Osteocyte (in vitro differentiated cells): Measurements from ENCODE around the gene KCNH5. TPM values are rescaled to one million over a fixed set of nuclear protein-coding genes. Genes with fewer than 3 reads are reported as not detected.

ENCODE experiments used
- DNase-seq: peaks from one replicate; pipeline ENCODE4 v3.0.0; 2021; ENCODE audit warnings: mixed read lengths; ENCODE audit not compliant: unreplicated experiment; ENCODE audit errors: extremely low spot score
- H3K27ac Mint-ChIP-seq: one replicate; pipeline ENCODE4 v1.8.0; 2021; ENCODE audit warnings: mild to moderate bottlenecking, mixed read lengths; ENCODE audit not compliant: unreplicated experiment
- H3K27me3 Mint-ChIP-seq: one replicate; pipeline ENCODE4 v1.8.0; 2021; ENCODE audit warnings: mixed read lengths; ENCODE audit not compliant: unreplicated experiment
- H3K36me3 Mint-ChIP-seq: one replicate; pipeline ENCODE4 v1.8.0; 2021; ENCODE audit warnings: mixed read lengths; ENCODE audit not compliant: unreplicated experiment
- H3K4me1 Mint-ChIP-seq: one replicate; pipeline ENCODE4 v1.8.0; 2021; ENCODE audit warnings: mixed read lengths; ENCODE audit not compliant: unreplicated experiment
- H3K4me3 Mint-ChIP-seq: one replicate; pipeline ENCODE4 v1.8.0; 2021; ENCODE audit warnings: mild to moderate bottlenecking, moderate library complexity, mixed read lengths; ENCODE audit not compliant: unreplicated experiment
- H3K9me3 Mint-ChIP-seq: one replicate; pipeline ENCODE4 v1.8.0; 2021; ENCODE audit warnings: mixed read lengths; ENCODE audit not compliant: unreplicated experiment
- total RNA-seq: library from RNA; stranded (reverse); gene quantifications from 2 replicates; pipeline ENCODE4 v1.2.1, GENCODE V29; 2021
- TF ChIP-seq, protein P1 (sequence below): fragments of 200-600 bp; sonication (generic); IDR thresholded peaks from 2 replicates; pipeline ENCODE4 v1.5.0; 2021; ENCODE audit warnings: antibody characterized with exemption, mild to moderate bottlenecking, moderate library complexity

KCNH5 gene
- total RNA-seq, 1 donor from 2014 or later, result not detected

DNA sequence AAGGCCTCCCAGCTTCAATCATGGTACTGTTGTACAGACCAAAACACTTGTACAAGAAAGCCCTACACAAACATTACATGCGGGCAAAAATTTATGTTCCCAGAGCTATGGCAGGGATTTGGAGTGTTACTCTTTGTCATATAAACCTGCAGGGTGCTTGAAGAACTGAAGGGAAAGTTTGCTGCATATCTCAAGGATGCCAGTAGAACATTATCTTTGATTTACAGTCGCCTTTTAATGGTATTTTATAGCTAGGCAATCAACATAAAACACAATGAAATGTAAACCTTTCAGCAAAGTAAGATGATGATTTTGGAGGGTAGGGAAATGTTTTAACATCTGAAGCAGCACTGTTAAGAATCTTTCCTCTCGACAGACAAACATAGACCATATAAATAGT, 305.6 kb downstream of the KCNH5 start:
- Mint-ChIP-seq H3K27me3 (peaks cover 7% of the 10 kb centered on the region), H3K36me3 (no peaks in the 10 kb centered on the region), H3K9me3 (peaks cover 7% of the 10 kb centered on the region), H3K4me1 (no peaks in the 10 kb centered on the region), H3K4me3 (no peak overlapping the region), H3K27ac (no peak overlapping the region)
- TF ChIP-seq, protein P1, sequence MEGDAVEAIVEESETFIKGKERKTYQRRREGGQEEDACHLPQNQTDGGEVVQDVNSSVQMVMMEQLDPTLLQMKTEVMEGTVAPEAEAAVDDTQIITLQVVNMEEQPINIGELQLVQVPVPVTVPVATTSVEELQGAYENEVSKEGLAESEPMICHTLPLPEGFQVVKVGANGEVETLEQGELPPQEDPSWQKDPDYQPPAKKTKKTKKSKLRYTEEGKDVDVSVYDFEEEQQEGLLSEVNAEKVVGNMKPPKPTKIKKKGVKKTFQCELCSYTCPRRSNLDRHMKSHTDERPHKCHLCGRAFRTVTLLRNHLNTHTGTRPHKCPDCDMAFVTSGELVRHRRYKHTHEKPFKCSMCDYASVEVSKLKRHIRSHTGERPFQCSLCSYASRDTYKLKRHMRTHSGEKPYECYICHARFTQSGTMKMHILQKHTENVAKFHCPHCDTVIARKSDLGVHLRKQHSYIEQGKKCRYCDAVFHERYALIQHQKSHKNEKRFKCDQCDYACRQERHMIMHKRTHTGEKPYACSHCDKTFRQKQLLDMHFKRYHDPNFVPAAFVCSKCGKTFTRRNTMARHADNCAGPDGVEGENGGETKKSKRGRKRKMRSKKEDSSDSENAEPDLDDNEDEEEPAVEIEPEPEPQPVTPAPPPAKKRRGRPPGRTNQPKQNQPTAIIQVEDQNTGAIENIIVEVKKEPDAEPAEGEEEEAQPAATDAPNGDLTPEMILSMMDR, result no peak
- no peak for DNase-seq

DNA sequence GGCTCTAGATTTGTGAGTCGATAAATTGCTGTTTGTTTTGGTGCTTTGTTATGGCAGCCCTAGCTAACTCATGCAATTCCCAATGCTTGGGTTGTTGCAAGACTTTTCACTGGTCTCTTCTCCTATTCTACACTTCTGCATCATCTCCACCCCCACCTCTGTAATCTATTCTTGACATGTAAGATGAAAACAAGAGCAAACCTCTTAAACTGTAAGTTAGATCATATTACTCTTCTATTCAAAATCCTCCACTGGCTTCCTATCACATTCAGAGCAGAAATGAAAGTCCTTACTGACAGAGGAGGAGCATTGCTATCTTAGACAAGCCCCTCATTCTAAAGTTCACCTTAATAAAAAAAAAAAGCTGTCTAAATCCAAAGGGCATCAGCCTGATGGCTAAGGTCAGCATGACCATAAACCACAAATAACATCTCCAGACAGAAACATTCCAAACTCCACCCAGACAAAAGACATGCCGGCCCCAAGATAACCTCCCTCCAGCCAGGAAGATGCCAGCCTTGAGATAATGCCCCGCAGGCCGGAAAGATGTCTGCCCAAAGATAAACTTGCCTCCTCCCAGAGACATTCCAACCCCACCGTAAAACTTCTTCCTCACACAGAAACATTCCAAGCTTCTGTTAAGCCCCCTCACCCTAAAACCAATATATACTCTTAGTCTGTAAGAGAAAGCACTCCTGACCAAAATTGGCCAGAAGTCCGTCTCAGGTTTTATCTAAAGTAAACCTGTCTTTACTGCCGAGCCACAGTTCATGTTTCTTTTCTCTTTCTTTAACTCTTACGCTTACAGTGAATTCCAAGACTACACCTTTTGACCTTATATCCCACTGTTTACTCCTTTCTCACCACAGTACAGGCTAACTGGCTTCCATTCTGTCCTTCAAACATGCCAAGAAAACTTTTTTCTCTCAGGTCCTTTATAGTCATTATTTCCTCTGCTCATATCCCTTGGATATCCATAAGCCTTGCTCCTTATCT, 308.9 kb downstream of the KCNH5 start:
- Mint-ChIP-seq H3K4me1 (no peaks in the 10 kb centered on the region), H3K9me3 (peaks cover 7% of the 10 kb centered on the region), H3K27me3 (peaks cover 3% of the 10 kb centered on the region), H3K36me3 (no peaks in the 10 kb centered on the region), H3K27ac (no peak overlapping the region), H3K4me3 (no peak overlapping the region)
- DNase-seq, result no peak
- TF ChIP-seq, protein P1, result no peak

DNA sequence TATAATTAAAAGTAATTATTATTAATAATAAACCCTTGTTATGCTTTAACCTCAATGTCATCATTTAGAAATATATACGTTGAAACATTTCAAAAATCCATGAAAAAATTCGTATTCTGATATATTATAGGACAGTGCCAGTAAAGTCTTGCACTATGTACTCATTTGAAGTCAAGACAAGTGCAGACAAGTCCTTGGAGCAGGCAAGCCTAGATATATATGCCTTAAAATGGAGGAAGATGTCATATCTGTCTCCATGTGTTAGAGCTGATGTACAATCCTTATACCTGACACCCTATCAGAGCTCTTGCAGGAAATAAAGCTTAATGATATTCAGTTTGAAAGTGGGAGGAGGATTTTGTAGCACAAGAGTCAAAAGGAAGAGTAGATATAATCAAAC, 310.4 kb downstream of the KCNH5 start:
- Mint-ChIP-seq H3K36me3 (no peaks in the 10 kb centered on the region), H3K4me3 (no peak overlapping the region), H3K4me1 (no peaks in the 10 kb centered on the region), H3K27ac (no peak overlapping the region), H3K9me3 (peaks cover 7% of the 10 kb centered on the region), H3K27me3 (no peaks in the 10 kb centered on the region)
- no peak for DNase-seq
- TF ChIP-seq, protein P1, result no peak

DNA sequence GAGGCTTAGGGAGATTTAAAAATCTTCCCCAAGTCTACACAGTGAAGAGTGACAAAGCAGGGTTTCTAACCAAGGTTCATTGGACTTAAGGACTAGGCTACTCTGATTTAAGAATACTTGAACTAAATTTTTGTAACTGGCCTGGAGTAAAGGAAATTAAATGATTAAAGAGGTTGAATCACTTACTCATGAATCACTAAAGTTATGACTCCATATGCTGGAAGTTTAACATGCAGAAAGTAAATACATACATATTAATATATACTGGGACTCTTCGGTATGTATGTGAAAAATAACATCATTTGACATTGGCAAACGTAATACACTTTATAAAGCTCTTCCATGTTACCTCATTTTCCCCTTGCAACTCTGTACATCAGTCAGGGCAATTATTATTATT, 322.9 kb downstream of the KCNH5 start:
- H3K27me3 Mint-ChIP-seq, result no peaks in the 10 kb centered on the region
- no peaks in the 10 kb centered on the region for H3K4me1 Mint-ChIP-seq
- no peak overlapping the region for H3K4me3 Mint-ChIP-seq
- H3K27ac Mint-ChIP-seq, result no peak overlapping the region
- TF ChIP-seq, protein P1, result no peak
- DNase-seq, result no peak
- no peaks in the 10 kb centered on the region for H3K9me3 Mint-ChIP-seq
- no peaks in the 10 kb centered on the region for H3K36me3 Mint-ChIP-seq

DNA sequence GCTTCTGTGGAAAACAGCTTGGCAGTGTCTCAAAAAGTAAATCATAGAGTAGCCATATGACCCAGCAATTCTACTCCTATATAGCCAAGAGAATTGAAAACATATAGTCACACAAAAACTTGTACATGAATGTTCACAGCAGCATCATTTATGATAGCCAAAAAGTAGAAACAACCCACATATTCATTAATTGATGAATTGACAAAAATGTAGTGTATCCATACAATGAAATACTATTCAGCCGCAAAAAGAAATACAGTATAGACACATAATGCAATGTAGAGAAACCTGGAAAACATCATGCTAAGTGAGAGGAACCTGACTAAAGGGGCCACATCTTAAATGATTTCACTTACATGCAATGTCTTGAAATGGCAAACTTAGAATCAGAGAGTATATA, 326.6 kb downstream of the KCNH5 start:
- no peaks in the 10 kb centered on the region for H3K9me3 Mint-ChIP-seq

More for the DNA sequence above, 326.6 kb downstream of the KCNH5 start:
- H3K4me1 Mint-ChIP-seq, result no peaks in the 10 kb centered on the region
- TF ChIP-seq, protein P1, result no peak
- no peaks in the 10 kb centered on the region for H3K36me3 Mint-ChIP-seq
- no peak for DNase-seq
- no peak overlapping the region for H3K27ac Mint-ChIP-seq
- no peaks in the 10 kb centered on the region for H3K27me3 Mint-ChIP-seq
- H3K4me3 Mint-ChIP-seq, result no peak overlapping the region
